Endothelial cell of umbilical vein (primary cell): ENCODE data around the gene DGKD. TPM values are rescaled to one million over a fixed set of nuclear protein-coding genes. Genes with fewer than 3 reads are reported as not detected.

Experiments
- BruUV-seq: library from RNA; stranded (reverse); fragments of 400-500 nt; replicated peaks from 2 replicates; lab custom pipeline; 2021; lab: Mats Ljungman, UMichigan
- CTCF ChIA-PET: fragments of 300-600, 350-600 bp; sonication (Branson Sonifier 250); formaldehyde crosslinking; loops from one replicate; lab custom pipeline; 2021; ENCODE audit warnings: antibody characterized with exemption, inconsistent platforms; lab: Charles Lee
- POLR2A ChIA-PET: fragments of 300-600, 350-600 bp; sonication (Branson Sonifier 250); formaldehyde crosslinking; loops from one replicate; lab custom pipeline; 2021; ENCODE audit warnings: antibody characterized with exemption, inconsistent platforms; lab: Charles Lee
- DNase-seq: peaks from one replicate; pipeline ENCODE4 v3.0.0-alpha.2; 2011; ENCODE audit warnings: low read depth, low spot score
- FAIRE-seq: peaks from 2 replicates; lab custom pipeline; 2011; peaks lifted over from hg19 to GRCh38; lab: Jason Lieb, UNC
- H2AFZ ChIP-seq: 2 replicates; pipeline ENCODE4 v1.6.0; 2012; ENCODE audit warnings: low read depth, low read length, control low read depth, inconsistent platforms
- H3K27ac ChIP-seq: 2 replicates; pipeline ENCODE4 v1.5.1; 2011; ENCODE audit warnings: low read depth, mild to moderate bottlenecking, control low read depth, low read length, moderate library complexity; ENCODE audit not compliant: insufficient read depth
- H3K27me3 ChIP-seq, 2 experiments: 2 replicates each; pipeline versions ENCODE4 v1.6.0 to v1.6.1; 2011; ENCODE audit warnings: low read length in 2 of 2, mixed read lengths in 1 of 2; ENCODE audit not compliant: control insufficient read depth in 2 of 2, insufficient read depth in 2 of 2
- H3K36me3 ChIP-seq, 2 experiments: 2 replicates in 1 of 2; 3 replicates in 1 of 2; pipeline ENCODE4 v1.5.1; 2011; ENCODE audit warnings: low read length in 2 of 2, mild to moderate bottlenecking in 1 of 2, moderate library complexity in 1 of 2; ENCODE audit not compliant: control insufficient read depth in 2 of 2, insufficient read depth in 2 of 2; ENCODE audit errors: extremely low read depth in 1 of 2
- H3K4me1 ChIP-seq: 3 replicates; pipeline ENCODE4 v1.5.1; 2011; ENCODE audit warnings: mild to moderate bottlenecking, low read length; ENCODE audit not compliant: control insufficient read depth, insufficient read depth; ENCODE audit errors: extremely low read depth
- H3K4me2 ChIP-seq: 2 replicates; pipeline ENCODE4 v1.6.1; 2011; ENCODE audit warnings: low read length, control low read depth, mixed read lengths; ENCODE audit not compliant: insufficient read depth
- H3K4me3 ChIP-seq, 3 experiments: fragments of 200-600 bp in 1 of 3; sonication (generic), shearing (Covaris generic) in 1 of 3; replicated peaks in 1 of 3; 2 replicates each; pipeline ENCODE4 v1.5.1; 2011 to 2016; ENCODE audit warnings: control low read depth in 3 of 3, low read length in 3 of 3, mild to moderate bottlenecking in 2 of 3, inconsistent platforms in 1 of 3, low read depth in 1 of 3, moderate library complexity in 1 of 3; ENCODE audit not compliant: insufficient read depth in 1 of 3
- H3K79me2 ChIP-seq: 2 replicates; pipeline ENCODE4 v1.6.0; 2012; ENCODE audit warnings: low read length, inconsistent platforms; ENCODE audit not compliant: control insufficient read depth, insufficient read depth
- H3K9ac ChIP-seq: replicated peaks from 2 replicates; pipeline ENCODE3; 2011; ENCODE audit warnings: low read length, control low read depth; ENCODE audit not compliant: insufficient read depth; ENCODE audit errors: extremely low read depth
- H3K9me1 ChIP-seq: replicated peaks from 3 replicates; pipeline ENCODE4 v1.6.0; 2011; ENCODE audit warnings: mild to moderate bottlenecking, low read length; ENCODE audit not compliant: control insufficient read depth, insufficient read depth; ENCODE audit errors: extremely low read depth
- H3K9me3 ChIP-seq: replicated peaks from 2 replicates; pipeline ENCODE4 v1.5.1; 2012; ENCODE audit warnings: low read length, inconsistent platforms; ENCODE audit not compliant: control insufficient read depth, insufficient read depth
- H4K20me1 ChIP-seq: replicated peaks from 2 replicates; pipeline ENCODE3; 2011; ENCODE audit warnings: mild to moderate bottlenecking, low read length; ENCODE audit not compliant: control insufficient read depth, insufficient read depth; ENCODE audit errors: extremely low read depth
- FOS ChIP-seq: IDR thresholded peaks from 2 replicates; pipeline ENCODE4 v1.6.1; 2011; ENCODE audit warnings: mild to moderate bottlenecking, low read length, moderate library complexity, borderline replicate concordance; ENCODE audit not compliant: insufficient read depth
- JUN ChIP-seq: IDR thresholded peaks from 2 replicates; pipeline ENCODE4 v1.6.1; 2011; ENCODE audit warnings: borderline replicate concordance, low read depth; ENCODE audit not compliant: insufficient read length, insufficient read depth
- MYC ChIP-seq: IDR thresholded peaks from one replicate; pipeline ENCODE4 v1.6.1; 2011; ENCODE audit warnings: mild to moderate bottlenecking, low read depth, low read length
- POLR2A ChIP-seq: IDR thresholded peaks from 2 replicates; pipeline ENCODE4 v1.6.1; 2012; ENCODE audit warnings: low read depth, mild to moderate bottlenecking, control low read depth, low read length
- POLR2AphosphoS5 ChIP-seq: IDR thresholded peaks from 2 replicates; pipeline ENCODE4 v1.6.1; 2012; ENCODE audit warnings: low read depth, mild to moderate bottlenecking, control low read depth, low read length, moderate library complexity; ENCODE audit not compliant: insufficient read depth
- dilution Hi-C: fragments of 300-500 bp; cut with MboI; formaldehyde crosslinking; loops from one replicate; pipeline ENCODE4 v1.15.0; 2019; ENCODE audit warnings: low sequenced_read_pairs; ENCODE audit not compliant: extremely low pct_ligation_motif_present
- intact Hi-C: fragments of 100-400 bp; cut with micrococcal nuclease; formaldehyde crosslinking; loops from one replicate; pipeline ENCODE4 v1.10.0; 2022
- polyA plus RNA-seq, 4 experiments: library from polyadenylated mRNA; depleted of rRNA in 3 of 4; stranded (reverse) in 3 of 4; unstranded in 1 of 4; fragments of >200 nt; gene quantifications; 2 replicates each; pipeline versions ENCODE4 v1.2.1 to v1.2.3, GENCODE V29; 2011 to 2012; ENCODE audit warnings: missing spikeins in 1 of 4
- total RNA-seq: library from RNA; stranded (reverse); gene quantifications from 2 replicates; pipeline ENCODE4 v1.2.3, GENCODE V29; 2021
- TF ChIP-seq, protein P1 (sequence below): IDR thresholded peaks from 2 replicates; pipeline ENCODE4 v1.6.1; 2011; ENCODE audit not compliant: insufficient read depth, insufficient read length
- TF ChIP-seq, protein P2 (sequence below), 2 donors: IDR thresholded peaks; 1 replicate in 1 of 2; 2 replicates in 1 of 2; pipeline ENCODE4 v1.5.1; 2011; ENCODE audit warnings: low read length in 2 of 2, mild to moderate bottlenecking in 2 of 2, moderate library complexity in 2 of 2, control low read depth in 1 of 2, inconsistent platforms in 1 of 2, low read depth in 1 of 2; ENCODE audit not compliant: insufficient read depth in 1 of 2; ENCODE audit errors: extremely low read depth in 1 of 2

DGKD gene
- total and polyA plus RNA-seq, 2 donors (not counting 3 experiments of a cell fraction or from before 2014, with no cell fraction given), result 10.8 to 36.6 TPM

- no peak overlapping the region for H2AFZ ChIP-seq
- ChIA-PET POLR2A (no interaction called here), CTCF (interaction anchor here (1.0 kb wide), 1 partner anchor 215 kb away, joined by 4 read pairs; no protein-coding TSS in a partner anchor)
- no peaks in the 10 kb centered on the region for H3K4me1 ChIP-seq
- peaks cover 0 to 3% of the 10 kb centered on the region in 2 experiments for H3K36me3 ChIP-seq
- no peaks in the 10 kb centered on the region for H3K27me3 ChIP-seq
- H3K79me2 ChIP-seq, result no peaks in the 10 kb centered on the region
- no peak overlapping the region for H3K27ac ChIP-seq
- H3K4me3 ChIP-seq, result no peak overlapping the region
- H3K9me3 ChIP-seq, result no peaks in the 10 kb centered on the region
- dilution Hi-C loops, result no loop called here
- no peak overlapping the region for H3K4me2 ChIP-seq
- H3K9ac ChIP-seq, result no peak overlapping the region
- no peaks in the 10 kb centered on the region for H3K9me1 ChIP-seq
- DNase-seq, result no peak
- TF ChIP-seq, protein P1, sequence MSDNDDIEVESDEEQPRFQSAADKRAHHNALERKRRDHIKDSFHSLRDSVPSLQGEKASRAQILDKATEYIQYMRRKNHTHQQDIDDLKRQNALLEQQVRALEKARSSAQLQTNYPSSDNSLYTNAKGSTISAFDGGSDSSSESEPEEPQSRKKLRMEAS, result no peak
- TF ChIP-seq, protein P2, sequence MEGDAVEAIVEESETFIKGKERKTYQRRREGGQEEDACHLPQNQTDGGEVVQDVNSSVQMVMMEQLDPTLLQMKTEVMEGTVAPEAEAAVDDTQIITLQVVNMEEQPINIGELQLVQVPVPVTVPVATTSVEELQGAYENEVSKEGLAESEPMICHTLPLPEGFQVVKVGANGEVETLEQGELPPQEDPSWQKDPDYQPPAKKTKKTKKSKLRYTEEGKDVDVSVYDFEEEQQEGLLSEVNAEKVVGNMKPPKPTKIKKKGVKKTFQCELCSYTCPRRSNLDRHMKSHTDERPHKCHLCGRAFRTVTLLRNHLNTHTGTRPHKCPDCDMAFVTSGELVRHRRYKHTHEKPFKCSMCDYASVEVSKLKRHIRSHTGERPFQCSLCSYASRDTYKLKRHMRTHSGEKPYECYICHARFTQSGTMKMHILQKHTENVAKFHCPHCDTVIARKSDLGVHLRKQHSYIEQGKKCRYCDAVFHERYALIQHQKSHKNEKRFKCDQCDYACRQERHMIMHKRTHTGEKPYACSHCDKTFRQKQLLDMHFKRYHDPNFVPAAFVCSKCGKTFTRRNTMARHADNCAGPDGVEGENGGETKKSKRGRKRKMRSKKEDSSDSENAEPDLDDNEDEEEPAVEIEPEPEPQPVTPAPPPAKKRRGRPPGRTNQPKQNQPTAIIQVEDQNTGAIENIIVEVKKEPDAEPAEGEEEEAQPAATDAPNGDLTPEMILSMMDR (IDR thresholded peaks at IDR 0.05; ENCODE audit: extremely low read depth in 1 of 2, insufficient read depth in 1 of 2, low read depth in 1 of 2, low read length in 2 of 2), result no peak
- TF ChIP-seq POLR2AphosphoS5, result no peak
- TF ChIP-seq POLR2A, result no peak
- no peak for TF ChIP-seq FOS
- TF ChIP-seq JUN, result no peak
- no peak for TF ChIP-seq MYC
- FAIRE-seq, result no peak
- no peaks in the 10 kb centered on the region for H4K20me1 ChIP-seq
- no TSS peak for BruUV-seq
- intact Hi-C loops, result loop anchor here (1.0 kb wide), 1 partner anchor 7 kb away; no protein-coding TSS in a partner anchor
Observed at GRCh38 chr2:233495503-233496496, 141.5 kb downstream of the DGKD start.
